K562 (cell line): ENCODE results near the gene PRND. TPM values are rescaled to one million over a fixed set of nuclear protein-coding genes. Genes with fewer than 3 reads are reported as not detected.

Source experiments
- ATAC-seq: fragments of 200-7000 bp; cut with Tn5 transposase; 3 replicates; pipeline ENCODE4 v1.9.1; 2020; ENCODE audit warnings: moderate library complexity
- BruUV-seq: library from RNA; stranded (reverse); fragments of 400-500 nt; replicated peaks from 2 replicates; lab custom pipeline; 2021; lab: Mats Ljungman, UMichigan
- CTCF ChIA-PET: fragments of 300-600 bp; formaldehyde crosslinking; extraction: SDS; loops from one replicate; lab custom pipeline; 2021; ENCODE audit warnings: low intra/inter-chr PET ratio; lab: Yijun Ruan, JAX
- POLR2A ChIA-PET: fragments of 300-600, 350-650 bp; sonication (Branson Sonifier 250); formaldehyde crosslinking; extraction: SDS; loops from one replicate; lab custom pipeline; 2021; ENCODE audit warnings: antibody characterized with exemption, inconsistent platforms; lab: Yijun Ruan, JAX
- DNase-seq, 4 experiments: peaks; one replicate each; pipeline versions ENCODE4 v3.0.0 to v3.0.0-alpha.2; 2011 to 2018; ENCODE audit warnings: low spot score in 3 of 4, mixed read lengths in 3 of 4; ENCODE audit errors: extremely low read depth in 1 of 4
- FAIRE-seq: peaks from 2 replicates; lab custom pipeline; 2011; peaks lifted over from hg19 to GRCh38; lab: Jason Lieb, UNC
- H2AFZ ChIP-seq: 2 replicates; pipeline ENCODE4 v1.6.0; 2011; ENCODE audit warnings: low read depth, low read length, control low read depth, inconsistent platforms
- H3K27ac ChIP-seq: fragments of 200-600 bp; 3 replicates; pipeline ENCODE4 v1.8.0; 2011; ENCODE audit warnings: low read depth, mild to moderate bottlenecking, control low read depth, inconsistent platforms, low read length, moderate library complexity, mixed read lengths; ENCODE audit errors: extremely low read depth
- H3K27me3 ChIP-seq, 2 experiments: fragments of 300-600 bp in 1 of 2; 2 replicates in 1 of 2; 3 replicates in 1 of 2; pipeline versions ENCODE4 v1.6.0 to v1.8.0; 2011; ENCODE audit warnings: inconsistent platforms in 2 of 2, low read length in 2 of 2, mild to moderate bottlenecking in 1 of 2, mixed read lengths in 1 of 2, moderate library complexity in 1 of 2; ENCODE audit not compliant: control insufficient read depth in 2 of 2, insufficient read depth in 2 of 2
- H3K36me3 ChIP-seq: fragments of 300-600 bp; 3 replicates; pipeline ENCODE4 v1.8.0; 2011; ENCODE audit warnings: mild to moderate bottlenecking, low read length, inconsistent platforms; ENCODE audit not compliant: control insufficient read depth, insufficient read depth
- H3K4me1 ChIP-seq, 2 experiments: fragments of 200-600 bp in 1 of 2; replicated peaks in 1 of 2; 2 replicates in 1 of 2; 3 replicates in 1 of 2; pipeline versions ENCODE4 v1.5.1 to v1.8.0; 2011; ENCODE audit warnings: inconsistent platforms in 2 of 2, low read length in 2 of 2, mild to moderate bottlenecking in 1 of 2, mixed read lengths in 1 of 2, moderate library complexity in 1 of 2; ENCODE audit not compliant: control insufficient read depth in 2 of 2, insufficient read depth in 2 of 2
- H3K4me2 ChIP-seq: 2 replicates; pipeline ENCODE4 v1.6.1; 2011; ENCODE audit warnings: low read length, control low read depth, inconsistent platforms, mixed read lengths; ENCODE audit not compliant: insufficient read depth
- H3K4me3 ChIP-seq: fragments of 200-600 bp; sonication (generic), shearing (Covaris generic); 2 replicates; pipeline ENCODE4 v1.5.1; 2016; ENCODE audit warnings: control low read depth, inconsistent platforms
- H3K79me2 ChIP-seq: fragments of 200-600 bp; 3 replicates; pipeline ENCODE4 v1.8.0; 2011; ENCODE audit warnings: low read length, inconsistent platforms; ENCODE audit not compliant: control insufficient read depth, insufficient read depth
- H3K9ac ChIP-seq, 2 experiments: 2 replicates each; pipeline versions ENCODE4 v1.6.0 to v1.6.1; 2011; ENCODE audit warnings: low read depth in 2 of 2, low read length in 2 of 2, control low read depth in 1 of 2, inconsistent platforms in 1 of 2, mild to moderate bottlenecking in 1 of 2, mixed read lengths in 1 of 2; ENCODE audit not compliant: insufficient read depth in 1 of 2
- H3K9me1 ChIP-seq: one replicate; pipeline ENCODE4 v1.6.0; 2011; ENCODE audit warnings: inconsistent platforms, mild to moderate bottlenecking, low read length, moderate library complexity; ENCODE audit not compliant: control insufficient read depth, insufficient read depth
- H3K9me3 ChIP-seq: replicated peaks from 2 replicates; pipeline ENCODE4 v1.5.1; 2011; ENCODE audit warnings: low read depth, low read length, inconsistent platforms; ENCODE audit not compliant: control insufficient read depth, insufficient read depth
- H4K20me1 ChIP-seq: replicated peaks from 2 replicates; pipeline ENCODE4 v1.6.1; 2011; ENCODE audit warnings: low read length, inconsistent platforms, mixed read lengths; ENCODE audit not compliant: control insufficient read depth, insufficient read depth
- CREBBP ChIP-seq: IDR thresholded peaks from one replicate; pipeline ENCODE4 v1.6.1; 2012; ENCODE audit warnings: low read depth, mild to moderate bottlenecking, control low read depth, inconsistent platforms, low read length
- HDAC2 ChIP-seq: fragments of 450-650 bp; IDR thresholded peaks from 2 replicates; pipeline ENCODE4 v1.6.1; 2016; ENCODE audit warnings: mild to moderate bottlenecking
- NR3C1 ChIP-seq: sonication (generic); formaldehyde crosslinking; IDR thresholded peaks from 2 replicates; pipeline ENCODE4 v1.8.1; 2022; ENCODE audit warnings: missing genetic modification reagents
- RBM25 ChIP-seq: fragments of 200-400 bp; formaldehyde crosslinking; IDR thresholded peaks from 2 replicates; pipeline ENCODE4 v1.6.1; 2018; ENCODE audit warnings: low read length, low read depth, moderate library complexity; ENCODE audit not compliant: severe bottlenecking
- ZNF121 ChIP-seq: sonication (generic); formaldehyde crosslinking; conservative IDR thresholded peaks from 2 replicates; pipeline ENCODE4 v1.8.0; 2022; ENCODE audit warnings: missing genetic modification reagents
- WGBS: fragments of 100-300 bp; shearing (Covaris generic); methylation state at CpG from one replicate; pipeline ENCODE4 v1.1.6; 2016; ENCODE audit warnings: low coverage, mixed read lengths; ENCODE audit not compliant: insufficient coverage; ENCODE audit errors: missing lambda C conversion rate; 5-methylcytosine and 5-hydroxymethylcytosine counted together
- in situ Hi-C: fragments of 300-500 bp; cut with MboI; formaldehyde crosslinking; loops from 4 replicates; pipeline ENCODE4 v1.15.0; 2018; ENCODE audit warnings: inconsistent platforms, mixed read lengths
- intact Hi-C: fragments of 100-400 bp; cut with micrococcal nuclease; formaldehyde crosslinking; loops from 2 replicates; pipeline ENCODE4 v1.14.2; 2022
- polyA plus RNA-seq, 8 experiments: library from polyadenylated mRNA; depleted of rRNA in 4 of 8; stranded (reverse) in 5 of 8; unstranded in 3 of 8; fragments of >200 nt; fragmentation: Nextera tagmentation in 2 of 8; fragmentation: Illumina TruSeq in 1 of 8; extraction: Ambion mirVana in 2 of 8; extraction: Trizol in 1 of 8; gene quantifications; 2 replicates each; pipeline versions ENCODE4 v1.2.1 to v1.2.3, GENCODE V29; 2011 to 2014; ENCODE audit warnings: inconsistent platforms in 1 of 8, missing spikeins in 1 of 8
- total RNA-seq, 7 experiments: library from RNA; depleted of rRNA in 6 of 7; stranded (reverse); fragments of >200 nt in 6 of 7; fragmentation: Illumina TruSeq in 2 of 7; extraction: Trizol in 2 of 7; gene quantifications; 2 replicates each; pipeline versions ENCODE4 v1.2.1 to v1.2.3, GENCODE V29; 2011 to 2021; ENCODE audit warnings: low replicate concordance in 1 of 7
- TF ChIP-seq, protein P1 (sequence below): fragments of 450-650 bp; formaldehyde crosslinking; IDR thresholded peaks from 2 replicates; pipeline ENCODE4 v1.4.0; 2020; ENCODE audit warnings: mild to moderate bottlenecking, moderate library complexity

PRND gene
- total and polyA plus RNA-seq, 9 of the 15 experiments (the other 6 are each of a cell fraction or from before 2014, with no cell fraction given): not detected

DNA sequence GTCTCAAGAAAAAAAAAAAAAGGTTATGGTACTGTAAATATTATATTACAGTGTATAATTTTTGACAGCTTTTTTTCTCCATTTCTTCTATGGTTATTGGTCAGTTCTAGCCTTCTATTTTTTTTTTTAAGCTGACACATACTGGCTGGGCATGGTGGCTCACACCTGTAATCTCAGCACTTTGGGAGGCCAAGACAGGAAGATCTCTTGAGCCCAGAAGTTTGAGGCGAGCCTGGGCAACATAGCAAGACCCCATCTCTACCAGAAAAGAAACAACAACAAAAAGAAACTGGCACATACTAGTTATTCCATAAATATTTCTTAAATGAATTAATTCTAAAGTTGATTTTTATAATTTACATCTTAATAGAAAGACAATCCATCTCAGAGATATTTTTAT lies 27.6 kb upstream of the PRND start:
- POLR2A ChIA-PET: interaction anchor here (0.6 to 1.5 kb wide), 3 partner anchors 9 to 1197 kb away, joined by 3 read pairs; no protein-coding TSS in a partner anchor
- no peak for ATAC-seq
- CTCF ChIA-PET: no interaction called here
- Histone ChIP-seq H3K27me3 (no peaks in the 10 kb centered on the region), H3K9ac (no peak overlapping the region), H3K36me3 (peaks cover 18% of the 10 kb centered on the region; the same call in 2 of the 3 replicates), H3K4me2 (no peak overlapping the region), H3K4me3 (no peak overlapping the region), H4K20me1 (peaks cover 5% of the 10 kb centered on the region; the same call in 1 of the 2 replicates), H3K4me1 (0 out of 5 replicates have a peak, but pooled peaks cover 0 to 3% of the 10 kb centered on the region in 2 experiments), H3K79me2 (peaks cover 85% of the 10 kb centered on the region), H3K27ac (no peak overlapping the region)
- FAIRE-seq: no peak
- intact Hi-C loops (no loop called here), in situ Hi-C loops (no loop called here)
- 100% methylated on average over 1 of the region's 1 CpG for WGBS
- BruUV-seq: no TSS peak
- TF ChIP-seq RBM25 (peak; percentile 70), HDAC2 (no peak), ZNF121 (CRISPR knock-in tag) (peak; percentile 85), CREBBP (no peak), NR3C1 (CRISPR knock-in tag) (no peak)
- TF ChIP-seq, protein P1, sequence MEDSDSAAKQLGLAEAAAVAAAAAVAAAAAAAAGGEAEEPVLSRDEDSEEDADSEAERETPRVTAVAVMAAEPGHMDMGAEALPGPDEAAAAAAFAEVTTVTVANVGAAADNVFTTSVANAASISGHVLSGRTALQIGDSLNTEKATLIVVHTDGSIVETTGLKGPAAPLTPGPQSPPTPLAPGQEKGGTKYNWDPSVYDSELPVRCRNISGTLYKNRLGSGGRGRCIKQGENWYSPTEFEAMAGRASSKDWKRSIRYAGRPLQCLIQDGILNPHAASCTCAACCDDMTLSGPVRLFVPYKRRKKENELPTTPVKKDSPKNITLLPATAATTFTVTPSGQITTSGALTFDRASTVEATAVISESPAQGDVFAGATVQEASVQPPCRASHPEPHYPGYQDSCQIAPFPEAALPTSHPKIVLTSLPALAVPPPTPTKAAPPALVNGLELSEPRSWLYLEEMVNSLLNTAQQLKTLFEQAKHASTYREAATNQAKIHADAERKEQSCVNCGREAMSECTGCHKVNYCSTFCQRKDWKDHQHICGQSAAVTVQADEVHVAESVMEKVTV (CRISPR knock-in tag): no peak
- TF ChIP-seq, all 486 proteins: peak for 2
- DNase-seq: no peak
- Histone ChIP-seq H3K9me3 (no peaks in the 10 kb centered on the region), H2AFZ (no peak overlapping the region), H3K9me1 (no peaks in the 10 kb centered on the region)
